Astrocyte of the spinal cord (primary cell): ENCODE results near the gene PBX2.
A peak's percentile ranks its signal among the peaks of the same experiment; 100 is the strongest.

Source experiments
- DNase-seq: peaks from one replicate; pipeline ENCODE4 v3.0.0; 2011; ENCODE audit warnings: low read depth, low spot score
- H3K4me3 ChIP-seq: 2 replicates; pipeline ENCODE4 v1.5.1; 2011; ENCODE audit warnings: low read depth, mild to moderate bottlenecking, low read length, moderate library complexity
- in situ Hi-C: cut with HindIII; loops from 2 replicates; pipeline ENCODE4 v1.10.0; 2017; ENCODE audit warnings: low sequenced_read_pairs
- TF ChIP-seq, protein P1 (sequence below): IDR thresholded peaks from 2 replicates; pipeline ENCODE4 v1.5.1; 2012; ENCODE audit warnings: low read depth, mild to moderate bottlenecking, low read length, inconsistent platforms

PBX2 gene

DNA sequence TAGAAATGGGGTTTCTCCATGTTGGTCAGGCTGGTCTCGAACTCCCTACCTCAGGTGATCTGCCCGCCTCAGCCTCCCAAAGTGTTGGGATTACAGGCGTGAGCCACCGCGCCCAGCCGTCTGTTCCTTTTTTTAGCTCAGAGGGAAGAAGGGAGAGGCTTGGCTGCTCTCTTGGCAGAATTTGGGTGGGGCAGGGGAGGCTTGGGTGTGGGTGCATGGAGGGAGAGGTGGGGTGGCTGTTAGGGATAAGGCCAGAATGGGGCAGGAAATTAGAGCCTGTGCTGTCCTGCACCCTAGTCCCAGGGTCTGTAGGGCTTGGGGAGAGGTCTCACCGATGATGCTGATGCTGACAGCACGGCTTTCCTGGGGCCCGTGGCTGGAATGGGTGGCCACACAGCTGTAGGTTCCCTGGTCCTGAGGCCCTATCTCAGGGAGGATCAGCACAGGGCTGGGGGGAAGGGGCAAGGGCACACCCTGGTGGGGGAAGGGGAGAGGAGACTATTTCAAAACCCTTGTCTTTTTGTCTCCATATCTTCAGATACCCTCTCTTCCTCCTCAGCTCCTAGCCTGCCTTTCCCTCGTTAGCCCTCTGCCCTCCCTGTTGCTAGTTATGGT, 8.0 kb downstream of the PBX2 start:
- no peak overlapping the region for H3K4me3 ChIP-seq
- DNase-seq: no peak
- in situ Hi-C loops: no loop called here
- TF ChIP-seq, protein P1, sequence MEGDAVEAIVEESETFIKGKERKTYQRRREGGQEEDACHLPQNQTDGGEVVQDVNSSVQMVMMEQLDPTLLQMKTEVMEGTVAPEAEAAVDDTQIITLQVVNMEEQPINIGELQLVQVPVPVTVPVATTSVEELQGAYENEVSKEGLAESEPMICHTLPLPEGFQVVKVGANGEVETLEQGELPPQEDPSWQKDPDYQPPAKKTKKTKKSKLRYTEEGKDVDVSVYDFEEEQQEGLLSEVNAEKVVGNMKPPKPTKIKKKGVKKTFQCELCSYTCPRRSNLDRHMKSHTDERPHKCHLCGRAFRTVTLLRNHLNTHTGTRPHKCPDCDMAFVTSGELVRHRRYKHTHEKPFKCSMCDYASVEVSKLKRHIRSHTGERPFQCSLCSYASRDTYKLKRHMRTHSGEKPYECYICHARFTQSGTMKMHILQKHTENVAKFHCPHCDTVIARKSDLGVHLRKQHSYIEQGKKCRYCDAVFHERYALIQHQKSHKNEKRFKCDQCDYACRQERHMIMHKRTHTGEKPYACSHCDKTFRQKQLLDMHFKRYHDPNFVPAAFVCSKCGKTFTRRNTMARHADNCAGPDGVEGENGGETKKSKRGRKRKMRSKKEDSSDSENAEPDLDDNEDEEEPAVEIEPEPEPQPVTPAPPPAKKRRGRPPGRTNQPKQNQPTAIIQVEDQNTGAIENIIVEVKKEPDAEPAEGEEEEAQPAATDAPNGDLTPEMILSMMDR: no peak

DNA sequence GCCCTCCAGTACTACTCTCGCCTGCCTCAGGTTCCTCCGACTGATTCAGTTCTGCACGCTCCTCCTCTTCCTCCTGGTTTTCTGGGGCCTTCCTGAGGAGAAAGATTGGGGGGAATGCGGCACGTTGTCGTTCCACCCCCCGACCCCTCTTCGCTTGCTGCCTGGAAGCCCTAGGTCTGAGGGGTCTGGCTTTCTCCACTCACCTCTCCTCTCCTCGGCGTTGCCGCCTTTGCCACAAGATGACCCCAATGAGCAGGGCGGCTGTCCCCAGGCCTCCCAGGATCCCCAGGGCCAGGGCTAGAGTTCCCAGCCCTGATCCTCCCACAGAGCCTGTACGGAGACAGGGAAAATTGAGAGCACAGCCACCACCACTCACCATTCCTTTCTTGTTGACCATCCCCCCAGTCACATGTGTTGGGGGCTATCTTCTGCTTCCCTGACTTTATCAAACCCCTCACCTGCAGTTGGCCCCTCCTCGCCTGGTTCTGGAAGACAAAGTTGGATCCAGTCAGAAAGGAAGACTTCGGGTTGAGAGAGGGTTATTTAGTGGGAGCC, 8.8 kb downstream of the PBX2 start:
- in situ Hi-C loops: no loop called here
- DNase-seq: no peak
- H3K4me3 ChIP-seq: no peak overlapping the region
- TF ChIP-seq, protein P1: no peak

DNA sequence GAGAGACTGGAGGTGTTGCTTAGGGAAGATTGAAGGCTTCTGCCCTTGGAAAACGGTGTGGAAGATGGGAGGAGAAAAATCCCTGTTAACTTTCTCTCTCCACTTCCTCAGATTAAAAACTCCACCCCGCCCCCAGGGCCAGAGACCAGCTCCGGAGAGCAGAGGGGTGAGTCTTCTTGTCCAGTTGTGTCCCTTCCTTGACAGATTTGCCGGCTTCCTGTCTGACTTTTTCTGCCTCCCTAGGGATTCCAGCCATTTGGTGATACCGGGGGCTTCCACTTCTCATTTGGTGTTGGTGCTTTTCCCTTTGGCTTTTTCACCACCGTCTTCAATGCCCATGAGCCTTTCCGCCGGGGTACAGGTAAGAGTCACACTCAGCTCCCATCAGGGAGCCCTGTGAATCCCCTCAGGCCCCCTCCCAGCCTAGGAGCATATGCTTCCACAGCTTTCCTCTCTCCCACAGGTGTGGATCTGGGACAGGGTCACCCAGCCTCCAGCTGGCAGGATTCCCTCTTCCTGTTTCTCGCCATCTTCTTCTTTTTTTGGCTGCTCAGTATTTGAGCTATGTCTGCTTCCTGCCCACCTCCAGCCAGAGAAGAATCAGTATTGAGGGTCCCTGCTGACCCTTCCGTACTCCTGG, 10.1 kb downstream of the PBX2 start:
- no peak overlapping the region for H3K4me3 ChIP-seq
- DNase-seq: no peak
- in situ Hi-C loops: no loop called here
- TF ChIP-seq, protein P1: no peak

DNA sequence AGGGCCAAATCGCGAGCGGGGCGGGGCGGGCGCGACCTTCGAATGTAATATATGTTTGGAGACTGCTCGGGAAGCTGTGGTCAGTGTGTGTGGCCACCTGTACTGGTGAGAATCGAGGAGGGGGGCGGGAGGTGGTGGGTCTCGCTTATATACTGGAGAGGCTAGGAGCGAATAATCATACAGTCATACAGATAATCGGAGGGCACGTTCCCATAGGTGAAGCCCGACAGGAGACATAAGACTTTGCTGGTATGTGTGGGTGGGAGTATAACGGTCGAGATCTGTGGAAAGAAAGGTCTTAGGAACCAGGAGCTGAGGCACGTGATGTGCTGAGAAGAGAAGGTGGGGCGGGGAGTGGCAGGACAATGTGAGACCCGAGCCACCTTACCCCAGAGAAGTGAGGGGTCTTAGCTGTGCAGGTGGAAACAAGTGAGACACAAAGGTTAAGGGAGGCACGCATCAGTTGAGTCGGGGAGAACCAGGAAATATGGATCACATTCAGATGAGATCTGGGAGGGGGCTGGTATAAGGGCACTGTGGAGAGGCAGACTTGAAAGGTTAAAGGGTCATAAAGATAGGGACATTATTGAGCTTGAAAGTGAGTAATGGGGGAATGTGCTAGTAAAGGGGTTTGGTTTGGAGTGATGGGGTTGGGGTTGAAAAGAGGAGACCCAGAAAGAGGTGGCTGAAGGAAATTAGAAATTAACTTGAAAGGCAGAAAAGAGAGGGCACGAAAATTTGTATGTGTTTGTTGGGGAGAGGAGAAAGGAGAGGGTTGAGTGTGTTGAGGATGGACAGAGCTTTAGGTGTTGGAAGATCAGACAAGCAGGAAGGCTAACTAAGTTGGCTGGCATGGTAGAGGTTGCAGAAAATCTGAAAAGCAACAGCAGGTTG, 11.2 kb downstream of the PBX2 start:
- no peak for DNase-seq
- peak overlapping the region; percentile 98 for H3K4me3 ChIP-seq
- TF ChIP-seq, protein P1: no peak
- in situ Hi-C loops: no loop called here

DNA sequence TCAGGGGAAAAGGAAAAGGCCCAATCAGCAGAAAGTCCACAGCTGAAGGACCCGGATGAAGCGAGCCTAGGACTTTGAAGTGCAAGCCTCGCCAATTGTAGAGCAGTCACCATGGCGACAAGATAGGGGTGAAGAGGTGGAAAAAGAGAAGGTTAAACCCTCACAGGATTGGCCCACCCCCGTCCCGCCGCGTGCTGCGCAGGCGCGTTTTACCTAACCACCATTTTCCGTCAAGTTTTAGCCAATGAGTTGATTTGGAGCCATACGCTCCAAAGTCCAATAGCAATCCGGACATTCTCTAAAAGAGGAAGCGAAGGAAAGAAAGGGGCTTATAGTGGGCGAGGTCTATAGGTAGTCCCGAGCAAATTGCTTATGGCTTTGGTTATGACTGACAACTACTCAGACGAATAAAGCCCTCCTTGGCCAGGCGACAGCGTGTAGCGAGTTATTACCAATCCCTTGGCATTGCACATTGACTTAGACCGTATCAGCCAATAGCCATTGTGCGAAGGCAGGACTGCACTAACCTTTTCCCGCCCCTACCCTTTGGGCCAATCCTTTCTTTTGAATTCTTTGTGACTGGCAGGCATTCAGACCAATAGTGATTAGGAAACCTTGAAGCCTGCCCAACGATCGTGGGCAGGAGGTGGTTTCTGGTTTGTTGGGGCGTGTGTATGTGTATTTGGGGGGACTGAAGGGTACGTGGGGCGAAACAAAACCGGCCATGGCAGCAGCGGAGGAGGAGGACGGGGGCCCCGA, 12.0 kb downstream of the PBX2 start, which contains the start of gene RNF5:
RNF5 (plus strand) TSS at position 618 of the 759 bp plus-strand sequence; CDS start at position 725, 107 bp downstream.
- in situ Hi-C loops: no loop called here
- peak within 1 kb of the TSS; percentile 98 for H3K4me3 ChIP-seq
- TF ChIP-seq, protein P1: no peak
- DNase-seq: peak; percentile 100
